ENCODE measurements around the gene RHEBL1.

Gene RHEBL1

DNA sequence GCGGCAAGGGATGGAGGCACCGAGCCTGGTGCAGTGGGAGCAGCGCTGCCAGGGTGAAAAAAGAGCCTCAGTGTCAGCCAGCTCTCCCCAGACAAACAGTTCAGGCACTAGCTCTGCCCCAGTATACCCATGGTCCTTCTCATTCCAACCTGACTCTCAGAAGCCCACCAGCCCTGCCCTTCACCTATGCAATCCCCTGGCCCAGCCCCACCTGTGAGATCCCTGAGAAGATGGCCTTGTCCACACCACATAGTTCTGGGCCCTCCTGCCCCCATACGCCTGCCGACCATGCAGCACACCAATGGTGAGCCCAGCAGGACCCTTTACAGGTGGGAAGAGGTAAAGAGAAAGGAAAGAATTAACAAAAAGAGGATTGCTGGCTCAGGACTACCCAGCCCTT, 15.7 kb downstream of the RHEBL1 start:
- DNase-seq: no peak

DNA sequence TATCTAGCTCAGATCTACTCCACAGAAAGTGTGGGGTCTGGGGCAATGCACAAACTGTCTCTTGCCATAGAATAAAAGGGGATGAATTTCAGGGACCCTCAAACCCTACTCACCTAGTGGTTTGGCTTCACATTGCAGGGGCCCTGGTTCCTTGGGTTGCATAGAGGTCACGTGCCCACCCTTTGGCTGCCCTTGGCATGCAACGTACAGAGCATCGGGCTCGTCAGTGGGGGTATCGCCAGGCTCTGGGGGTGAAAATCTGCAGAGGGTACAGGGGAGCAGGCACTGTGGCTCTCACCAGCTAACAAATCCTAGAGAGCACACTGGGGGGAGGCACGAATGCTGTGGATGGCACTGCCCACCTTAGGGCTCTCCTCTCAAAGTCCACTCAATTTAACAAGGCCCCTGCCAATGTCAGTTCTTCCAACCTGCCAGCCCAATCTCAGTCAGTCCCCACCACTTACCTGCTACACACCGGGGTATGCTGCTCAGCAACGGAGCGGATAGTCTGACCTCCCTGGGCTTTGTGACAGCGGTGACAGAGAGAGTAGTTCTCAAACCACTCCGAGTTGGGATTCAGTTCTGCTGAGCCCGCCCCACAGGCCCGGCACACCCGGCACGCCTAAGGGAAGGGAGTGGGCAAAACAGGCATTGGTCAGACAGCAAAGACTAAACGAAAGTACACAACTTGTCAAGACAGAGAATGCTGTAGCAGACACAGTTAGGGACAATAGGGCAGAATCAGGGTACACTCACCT, 17.1 kb downstream of the RHEBL1 start:
- no peak for DNase-seq

DNA sequence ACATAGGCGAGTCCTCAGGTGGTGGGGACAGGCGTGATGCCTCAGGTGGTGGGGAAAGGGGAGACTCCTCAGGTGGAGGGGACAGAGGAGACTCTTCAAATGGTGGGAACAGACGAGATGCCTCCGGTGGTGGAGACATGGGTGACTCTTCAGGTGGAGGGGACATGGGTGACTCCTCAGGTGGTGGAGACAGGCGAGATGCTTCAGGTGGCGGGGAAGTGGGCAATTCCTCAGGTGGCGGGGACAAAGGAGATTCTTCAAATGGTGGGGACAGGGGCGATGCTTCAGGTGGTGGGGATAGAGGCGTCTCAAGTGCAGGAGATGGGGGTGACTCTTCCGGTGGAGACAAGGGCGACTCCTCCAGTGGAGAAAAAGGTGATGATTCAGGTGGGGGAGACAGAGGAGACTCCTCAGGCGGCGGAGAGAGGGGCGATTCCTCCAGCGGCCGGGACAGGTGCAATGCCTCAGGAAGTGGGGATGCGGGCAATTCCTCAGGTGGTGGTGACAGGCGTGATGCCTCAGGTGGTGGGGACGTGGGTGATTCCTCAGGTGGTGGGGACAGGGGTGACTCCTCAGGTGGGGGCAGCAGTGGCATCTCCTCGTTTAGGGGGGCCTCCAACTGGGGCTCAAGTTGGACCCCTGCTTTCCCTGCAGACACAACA, 17.9 kb downstream of the RHEBL1 start:
- no peak for DNase-seq

DNA sequence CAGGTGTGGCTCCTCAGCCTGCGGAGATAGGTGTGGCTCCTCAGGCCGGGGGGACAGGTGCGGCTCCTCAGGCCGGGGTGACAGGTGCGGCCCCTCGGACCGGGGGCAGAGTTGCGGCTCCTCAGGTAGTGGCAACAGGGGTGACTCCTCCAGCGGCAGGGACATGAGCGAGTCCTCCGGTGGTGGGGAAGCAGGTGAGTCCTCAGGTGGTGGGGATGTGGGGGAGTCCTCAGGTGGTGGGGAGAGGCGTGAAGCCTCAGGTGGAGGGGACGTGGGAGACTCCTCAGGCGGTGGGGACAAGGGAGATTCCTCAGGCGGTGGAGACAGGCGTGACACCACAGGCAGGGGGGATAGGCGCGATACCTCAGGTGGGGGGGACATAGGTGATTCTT, 18.4 kb downstream of the RHEBL1 start:
- DNase-seq: no peak

DNA sequence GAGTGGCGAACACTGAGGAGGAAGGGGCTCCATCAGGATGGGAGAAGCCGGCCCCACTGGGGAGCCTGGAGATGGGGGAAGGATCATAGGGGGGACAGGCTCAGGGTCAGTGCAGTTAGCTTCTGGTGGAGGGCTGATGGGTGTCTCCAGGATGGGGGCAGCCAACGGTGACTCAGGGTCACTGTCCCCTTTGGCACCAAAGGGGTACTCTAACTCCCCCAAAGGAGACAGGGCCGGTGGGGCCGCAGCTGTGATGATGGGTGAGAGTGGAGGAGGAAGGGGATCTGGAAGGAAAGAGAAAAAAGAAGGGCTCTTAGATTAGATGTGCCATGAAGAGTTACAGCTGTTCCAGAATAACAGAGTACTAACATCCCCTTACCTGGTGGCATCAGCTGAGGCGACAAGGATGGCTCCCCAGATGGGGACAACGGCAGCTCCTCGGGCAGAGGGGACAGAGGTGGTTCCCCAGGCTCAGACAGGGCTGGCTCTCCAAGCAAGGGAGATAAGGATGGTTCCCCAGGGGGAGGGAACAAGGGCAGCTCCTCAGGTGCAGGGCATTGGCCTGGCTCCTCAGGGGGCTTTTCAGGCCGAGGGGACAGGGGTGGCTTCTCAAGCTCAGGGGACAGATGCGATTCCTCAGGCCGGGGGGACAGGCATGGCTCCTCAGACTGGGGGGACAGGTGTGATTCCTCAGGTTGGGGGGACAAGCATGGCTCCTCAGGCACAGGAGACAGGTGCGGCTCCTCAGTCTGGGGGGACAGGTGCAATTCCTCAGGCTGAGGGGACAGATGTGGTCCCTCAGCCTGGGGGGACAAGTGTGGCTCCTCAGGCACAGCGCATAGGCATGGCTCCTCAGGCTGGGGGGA, 19.0 kb downstream of the RHEBL1 start:
- no peak for DNase-seq

DNA sequence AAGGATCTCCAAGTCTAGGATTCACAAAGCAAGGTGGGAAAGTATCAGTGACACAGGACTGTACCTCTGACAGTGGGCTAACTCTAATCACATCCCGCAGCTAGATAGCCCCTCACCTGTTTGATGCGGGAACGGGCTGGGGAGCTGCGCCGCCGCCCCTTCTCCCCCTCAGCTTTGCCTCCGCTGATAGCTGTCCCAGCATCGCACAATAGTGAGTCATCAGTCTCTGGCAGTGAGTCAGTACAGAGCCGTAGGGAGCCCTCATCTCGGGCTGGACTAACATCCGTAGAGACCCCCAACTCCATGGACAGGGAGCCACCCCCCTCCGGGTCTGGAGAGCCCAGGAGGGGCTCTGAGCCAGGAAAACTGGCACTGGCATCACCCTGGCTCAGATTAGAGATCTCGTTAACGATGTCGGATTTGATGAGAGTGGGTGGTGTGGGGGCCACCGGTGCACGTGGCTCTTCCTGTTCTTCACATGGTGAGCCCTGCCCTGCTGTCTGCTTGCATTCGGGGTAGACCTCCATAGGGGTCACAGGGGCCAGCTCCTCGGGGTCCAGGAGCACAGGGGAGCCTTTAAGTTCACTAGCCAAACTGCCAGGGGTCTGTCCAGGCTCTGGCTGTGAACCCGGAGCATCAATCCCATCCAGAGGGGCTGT, 20.1 kb downstream of the RHEBL1 start:
- no peak for DNase-seq

DNA sequence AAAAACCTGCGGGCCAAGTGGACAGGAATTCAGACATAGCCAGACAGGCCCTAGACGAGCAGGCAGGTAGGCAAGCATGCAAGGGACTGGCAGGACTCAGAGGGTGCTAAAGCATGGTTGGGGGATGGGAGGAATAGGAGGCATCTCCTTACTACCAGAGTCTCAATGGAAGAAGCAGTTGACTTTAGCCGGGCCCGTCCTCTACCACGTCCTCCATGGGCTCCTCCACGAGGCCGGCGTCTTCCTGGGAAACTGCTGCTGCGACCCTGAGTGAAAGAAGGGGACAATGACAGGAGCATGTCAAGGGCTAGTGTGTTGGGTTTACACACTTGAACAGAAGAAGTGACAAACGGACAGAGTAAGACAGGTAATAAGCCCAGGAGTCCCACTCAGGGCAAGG, 20.8 kb downstream of the RHEBL1 start:
- no peak for DNase-seq

GRCh38 chr12:49046129-49046895, 23.5 kb downstream of the RHEBL1 start:
- DNase-seq: no peak

DNA sequence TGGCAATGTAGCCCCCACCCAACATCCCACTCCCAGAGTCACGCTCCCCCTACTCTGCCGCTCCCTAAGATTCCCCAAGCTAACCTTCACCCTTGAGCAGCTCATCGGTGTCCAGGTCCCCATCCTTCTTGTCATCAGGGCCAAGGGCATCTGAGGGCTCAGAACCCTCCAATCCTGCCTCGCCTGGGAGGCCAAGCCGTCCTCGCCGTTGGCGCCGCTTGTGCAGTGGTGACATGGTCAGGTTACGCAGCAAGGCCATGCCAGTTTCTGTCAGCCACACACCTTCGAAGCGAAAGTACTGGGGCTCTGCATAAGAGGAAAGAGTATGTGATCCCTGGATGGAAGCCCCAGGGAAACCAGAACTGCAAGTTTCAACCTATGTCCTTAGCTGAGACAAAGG, 25.1 kb downstream of the RHEBL1 start:
- DNase-seq: no peak

DNA sequence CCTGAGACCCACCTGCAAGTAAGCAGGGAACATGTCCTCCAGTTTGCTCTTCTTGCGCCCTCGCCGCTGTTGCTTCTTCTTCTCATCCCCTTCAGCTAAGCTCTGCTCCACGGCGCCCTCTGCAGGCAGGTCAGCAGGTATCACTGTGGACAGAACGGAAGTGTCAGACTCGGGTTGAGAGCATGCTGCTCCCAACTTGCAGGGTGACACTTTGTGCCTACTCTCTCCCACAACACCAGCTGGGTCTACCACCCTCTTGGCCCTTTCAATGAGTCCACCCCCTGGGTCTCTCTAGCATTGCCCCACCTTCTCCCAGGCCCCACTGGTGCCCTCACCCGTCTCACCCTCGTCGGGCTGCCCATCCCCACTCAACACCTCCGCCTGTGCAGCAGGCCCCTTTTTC, 25.9 kb downstream of the RHEBL1 start:
- DNase-seq: peak; percentile 79

DNA sequence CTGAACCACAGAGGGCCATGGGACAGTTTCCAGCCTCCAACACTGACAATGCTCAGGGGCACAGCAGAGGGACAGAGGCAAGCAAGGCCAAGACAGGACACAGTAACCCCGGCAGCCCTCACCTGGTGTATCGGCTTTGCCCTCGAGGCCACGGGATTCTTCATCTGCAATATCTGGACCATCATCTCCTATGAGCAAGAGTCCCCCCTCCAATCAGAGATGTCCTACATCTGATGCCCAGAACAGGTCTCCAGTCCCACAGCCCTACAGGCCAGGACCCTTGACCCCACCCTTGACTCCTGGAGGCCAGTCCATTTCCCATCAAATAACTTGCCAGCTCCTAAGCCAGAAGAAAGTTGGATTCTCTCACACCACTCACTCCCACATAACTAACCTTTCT, 26.5 kb downstream of the RHEBL1 start:
- DNase-seq: no peak

- no peak for DNase-seq
Measured at GRCh38 chr12:49041881-49042484, 27.8 kb downstream of the RHEBL1 start.

DNA sequence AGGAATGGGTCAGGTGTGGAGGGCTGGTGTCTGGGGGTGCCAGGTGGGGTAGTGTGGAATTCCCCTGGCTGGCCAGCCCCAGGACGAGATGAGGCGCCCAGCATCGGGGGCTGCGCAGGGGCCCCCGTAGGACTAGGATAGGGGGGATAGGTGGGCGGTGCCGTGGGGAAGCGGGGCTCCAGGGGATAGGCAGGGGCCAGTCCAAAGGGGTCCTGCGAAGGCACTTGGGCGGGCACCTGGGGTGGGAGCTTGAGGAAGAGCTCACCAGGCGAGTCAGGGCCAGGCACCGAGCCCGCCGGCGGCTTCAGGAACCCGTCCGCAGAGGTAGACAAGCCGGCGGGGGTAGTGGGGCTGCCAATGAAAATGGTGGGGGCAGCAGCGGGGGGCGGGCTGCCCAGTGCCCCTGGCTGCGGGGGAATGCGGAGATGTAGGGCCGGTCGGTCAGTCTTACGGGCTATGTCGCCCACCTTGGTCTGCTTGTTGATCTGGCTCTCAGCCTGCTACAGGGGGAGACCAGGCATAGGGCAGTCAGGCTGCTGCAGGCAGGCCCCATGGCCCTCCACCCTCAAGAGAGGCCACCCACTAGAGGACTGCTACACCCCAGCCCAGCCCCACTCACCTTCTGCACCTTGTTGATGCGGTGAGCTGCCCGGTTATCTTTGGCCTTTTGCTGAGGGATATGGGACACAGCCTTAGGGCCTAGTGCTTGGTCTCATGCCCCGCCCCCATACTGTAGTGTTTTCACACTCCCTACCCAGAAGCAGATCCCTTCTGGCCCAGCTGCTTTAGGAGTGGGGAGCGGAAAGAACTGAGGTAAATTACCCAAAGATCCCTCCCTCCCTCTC, 28.5 kb downstream of the RHEBL1 start:
- DNase-seq: no peak

DNA sequence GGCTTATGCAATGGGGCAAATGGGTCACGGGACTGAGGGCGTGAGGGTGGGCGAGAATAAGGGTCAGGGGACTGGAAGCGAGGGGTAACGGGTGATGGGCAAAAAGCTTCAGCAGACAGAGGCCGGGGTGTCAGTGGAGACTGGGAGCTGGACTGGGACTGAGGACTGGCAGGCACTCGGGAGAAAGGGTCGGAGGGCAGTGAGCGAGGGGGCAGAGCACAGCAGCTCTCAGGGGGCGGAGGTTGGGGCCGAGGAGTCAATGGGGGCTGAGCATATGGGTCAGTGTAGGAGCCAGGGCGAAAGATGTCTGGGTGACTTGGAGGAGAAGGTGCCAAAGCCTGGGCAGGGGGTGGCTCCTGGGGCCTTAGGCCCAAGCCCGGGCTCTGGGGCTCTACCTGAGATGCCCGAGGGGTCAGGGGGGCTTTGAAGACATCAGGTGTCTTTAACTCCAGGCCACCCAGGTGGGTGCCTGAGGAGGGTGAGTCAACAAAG, 29.4 kb downstream of the RHEBL1 start:
- no peak for DNase-seq

DNA sequence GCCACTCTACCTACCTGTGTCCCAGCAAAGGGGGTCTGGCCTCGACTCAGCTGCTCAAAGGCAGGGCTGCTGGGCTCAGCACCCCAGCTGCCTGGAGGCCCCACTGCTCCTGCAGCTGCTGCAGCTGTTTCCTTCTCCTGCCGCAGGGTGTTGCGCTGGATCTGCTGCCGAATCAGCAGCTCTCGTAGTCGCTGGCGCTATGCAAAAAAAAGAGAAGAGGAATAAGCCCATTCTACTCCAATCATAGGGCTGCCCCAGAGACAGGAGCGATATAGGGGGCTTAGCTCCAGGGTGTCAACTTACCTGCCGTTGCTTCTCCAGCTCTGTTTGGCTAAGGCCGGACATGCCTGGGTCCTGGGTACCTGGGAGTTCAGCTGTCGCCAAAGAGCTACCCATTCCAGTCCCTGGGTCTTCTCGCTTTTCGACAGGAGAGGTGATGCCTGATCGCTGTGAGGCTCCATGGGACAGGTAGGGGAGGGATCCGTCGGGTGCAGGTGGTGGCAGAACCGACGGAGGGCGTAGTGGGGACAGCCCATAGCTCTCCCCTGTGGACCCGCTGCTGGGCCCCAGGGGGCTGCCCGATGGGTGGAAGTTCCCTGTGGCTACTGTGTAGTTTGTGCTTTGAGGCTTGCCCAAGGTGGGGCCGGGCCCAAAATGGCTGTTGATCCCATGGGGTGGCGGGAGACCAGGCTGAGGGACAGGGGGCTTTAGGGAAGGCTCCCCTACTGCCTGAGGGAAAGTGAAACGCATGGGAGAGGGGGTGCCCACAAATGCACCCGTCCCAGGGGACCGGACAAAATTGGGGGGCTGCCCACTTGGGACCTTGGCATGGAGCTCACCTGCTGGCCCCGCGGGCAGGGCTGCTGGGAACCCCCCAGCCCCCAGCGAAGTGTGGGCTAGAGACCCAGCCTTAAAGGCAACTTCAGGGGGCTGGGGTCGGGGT, 30.1 kb downstream of the RHEBL1 start:
- DNase-seq: no peak

DNA sequence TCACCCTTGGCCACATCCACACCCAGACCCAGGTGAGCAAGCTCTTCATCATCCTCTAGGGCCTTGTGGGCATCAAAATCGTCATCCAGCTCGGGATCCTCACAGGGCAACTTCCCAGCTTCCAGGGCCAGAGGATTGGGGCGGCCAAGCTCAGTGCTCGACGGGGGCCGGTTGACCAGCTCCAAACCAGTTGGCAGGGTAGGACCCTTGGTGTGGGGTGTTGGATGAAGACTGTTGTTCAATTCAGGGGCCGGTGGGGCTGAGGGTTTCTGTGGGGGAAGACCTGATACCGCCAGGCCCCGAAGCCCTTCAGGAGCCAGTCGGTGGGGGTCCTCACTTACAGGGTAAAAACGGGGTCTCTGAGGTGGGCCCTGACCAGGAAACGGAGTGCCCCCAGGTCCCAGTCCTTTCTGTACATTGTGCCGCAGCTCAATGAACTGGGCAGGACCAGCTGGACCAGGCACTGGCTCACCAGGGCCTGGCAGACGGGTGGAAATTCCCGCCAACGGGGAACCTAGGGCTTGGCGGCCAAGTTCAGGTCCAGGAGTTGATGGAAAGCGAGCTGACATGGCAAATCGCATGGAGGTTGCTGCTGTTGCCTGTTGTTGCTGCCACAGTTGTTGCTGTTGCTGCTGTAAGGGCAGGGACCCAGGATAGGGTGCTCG, 31.4 kb downstream of the RHEBL1 start:
- no peak for DNase-seq

DNA sequence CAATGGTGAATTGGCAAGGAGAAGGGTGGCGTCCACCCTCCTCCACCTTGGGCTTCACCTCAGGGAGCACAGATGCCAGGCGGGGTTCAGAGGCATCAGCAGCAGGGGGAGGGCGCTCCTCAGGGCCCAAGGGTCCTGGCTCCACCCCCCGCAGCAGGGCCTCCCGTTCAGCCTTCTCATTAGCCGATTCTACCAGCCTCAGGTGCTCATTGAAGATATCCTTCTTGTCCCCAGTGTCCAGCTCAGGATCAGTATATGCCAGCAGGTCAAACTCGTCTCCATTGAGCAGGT, 31.9 kb downstream of the RHEBL1 start:
- DNase-seq: no peak

GRCh38 chr12:49037111-49037946, 32.5 kb downstream of the RHEBL1 start:
- no peak for DNase-seq

All from CD4-positive, alpha-beta T cell treated with Interleukin-15 for 1 hour (primary cell).